Erythroblast (primary cell): Measurements from ENCODE around the gene DIP2C.

Source experiments
- GATA1 ChIP-seq: IDR thresholded peaks from 2 replicates; pipeline ENCODE4 v1.6.1; 2011; ENCODE audit warnings: low read depth, mild to moderate bottlenecking, control low read depth, low read length, moderate library complexity
- POLR2A ChIP-seq: IDR thresholded peaks from 2 replicates; pipeline ENCODE4 v1.6.1; 2011; ENCODE audit warnings: mild to moderate bottlenecking, low read length

DNA sequence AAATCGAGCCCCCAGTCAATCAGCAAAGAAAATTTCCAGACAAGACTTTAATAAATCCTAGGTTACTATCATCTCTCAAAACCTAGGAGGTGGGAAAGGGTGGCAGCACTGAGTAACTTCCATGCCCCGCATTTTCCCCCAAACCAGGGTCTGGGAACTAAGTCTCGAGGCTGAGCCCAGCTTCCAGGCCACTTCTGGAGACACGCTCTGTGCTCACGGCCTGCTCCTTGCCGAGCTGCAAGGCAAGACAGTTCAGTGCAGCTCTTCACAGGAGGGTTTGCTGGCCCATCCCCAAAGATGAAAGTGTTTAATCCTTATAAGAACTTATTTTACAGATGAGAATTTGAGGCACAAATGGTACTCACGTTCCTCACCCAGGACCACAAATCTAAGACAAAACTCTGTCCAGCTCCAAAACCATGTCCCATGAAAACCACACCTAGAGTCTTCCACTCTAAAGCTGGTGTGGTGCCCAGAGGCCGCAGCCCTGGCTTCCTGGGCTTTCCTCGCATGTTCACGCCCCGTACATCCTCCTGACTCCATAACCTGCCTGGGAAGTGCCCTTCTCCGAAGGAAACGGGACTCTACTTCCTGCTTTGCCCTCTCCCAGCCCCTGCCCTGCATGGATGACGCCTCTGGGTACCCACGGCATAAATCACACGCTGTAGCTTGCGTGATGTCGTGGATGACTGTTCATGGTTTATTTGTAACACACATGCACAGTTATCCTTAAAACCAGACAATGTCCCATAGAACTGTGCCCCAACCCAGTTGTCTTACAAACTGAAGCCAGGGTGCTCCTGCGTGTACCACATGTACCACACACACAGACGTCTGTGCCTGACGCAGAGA lies 201.2 kb downstream of the DIP2C start:
- TF ChIP-seq POLR2A (no peak), GATA1 (no peak)
